Mucosa of descending colon (tissue), 3 donors: ENCODE measurements around the gene DPPA3. TPM values are rescaled to one million over a fixed set of nuclear protein-coding genes. Genes with fewer than 3 reads are reported as not detected.
"Not testable (repeated sequence)": the region's sequence is repeated elsewhere in the genome, so short reads cannot be mapped to it uniquely, and the experiment has no call there.

Experiments
- ATAC-seq: fragments of 200-7000 bp; cut with Tn5 transposase; one replicate; pipeline ENCODE4 v1.9.1; 2020; ENCODE audit warnings: mild to moderate bottlenecking, moderate library complexity
- DNase-seq, 3 donors: peaks; one replicate each; pipeline ENCODE4 v3.0.0-alpha.2; 2020
- H3K36me3 ChIP-seq: fragments of 200-600 bp; one replicate; pipeline ENCODE4 v1.8.0; 2021; ENCODE audit warnings: low read depth, mild to moderate bottlenecking
- H3K4me1 ChIP-seq: fragments of 200-600 bp; one replicate; pipeline ENCODE4 v1.8.0; 2021; ENCODE audit warnings: low read depth, mild to moderate bottlenecking
- H3K4me3 ChIP-seq: fragments of 200-600 bp; one replicate; pipeline ENCODE4 v1.8.0; 2021; ENCODE audit warnings: mild to moderate bottlenecking
- H3K9me3 ChIP-seq: fragments of 200-600 bp; one replicate; pipeline ENCODE4 v1.8.0; 2021; ENCODE audit warnings: mild to moderate bottlenecking
- CTCF ChIP-seq: fragments of 200-600 bp; IDR thresholded peaks from one replicate; pipeline ENCODE4 v1.8.0; 2022; ENCODE audit warnings: antibody characterized with exemption, mild to moderate bottlenecking
- intact Hi-C, 2 donors: fragments of 100-400 bp; cut with DNase I in 1 of 2; cut with micrococcal nuclease in 1 of 2; formaldehyde crosslinking; loops; one replicate each; pipeline versions ENCODE4 v1.11.0 to v1.11.1; 2022; cut with DNase I, micrococcal nuclease
- long read RNA-seq, 2 donors: library from polyadenylated mRNA; unstranded; transcript quantifications; one replicate each; pipeline ENCODE4 v2.0.0, GENCODE V29; 2019 to 2021
- total RNA-seq, 3 donors: library from RNA; stranded (reverse); fragmentation: NEBNext Ultra II Directional in 2 of 3; extraction: Animal tissue kit (Norgen Biotek cat#: 25700) in 2 of 3; gene quantifications; one replicate each; pipeline versions ENCODE4 v1.2.1 to v1.2.4, GENCODE V29; 2021 to 2023
- donor health status: DM: no; HTN: no; CAD: no; lungs with moderate emphysema.
- donor health status: DM: no; HTN: no; CAD: no.
- donor health status: DM: no; HTN: yes; CAD: no.

Gene DPPA3
- not detected for total RNA-seq
- long read RNA-seq, donor 1, result 0 reads
- long read RNA-seq, donor 2, result 0 reads

- DNase-seq (no peak), ATAC-seq (no peak)
- Histone ChIP-seq H3K4me1 (no peaks in the 10 kb centered on the region), H3K9me3 (no peaks in the 10 kb centered on the region), H3K4me3 (no peak within 1 kb of the TSS), H3K36me3 (no peaks in the 10 kb centered on the region)
- intact Hi-C loops, result no loop called here
- TF ChIP-seq CTCF, result no peak
Measured at GRCh38 chr12:7711133-7711532, at the start of gene DPPA3. TSS of gene DPPA3 (plus strand) at chr12:7711433. CDS start at chr12:7711571, 138 bp downstream.

- Histone ChIP-seq H3K9me3 (no peaks in the 10 kb centered on the region), H3K4me3 (no peak overlapping the region), H3K4me1 (no peaks in the 10 kb centered on the region), H3K36me3 (no peaks in the 10 kb centered on the region)
- no peak for ATAC-seq
- no peak for DNase-seq
- intact Hi-C loops, result no loop called here
- no peak for TF ChIP-seq CTCF
Measured at GRCh38 chr12:7661741-7662140, 49.5 kb upstream of the DPPA3 start.

DNA sequence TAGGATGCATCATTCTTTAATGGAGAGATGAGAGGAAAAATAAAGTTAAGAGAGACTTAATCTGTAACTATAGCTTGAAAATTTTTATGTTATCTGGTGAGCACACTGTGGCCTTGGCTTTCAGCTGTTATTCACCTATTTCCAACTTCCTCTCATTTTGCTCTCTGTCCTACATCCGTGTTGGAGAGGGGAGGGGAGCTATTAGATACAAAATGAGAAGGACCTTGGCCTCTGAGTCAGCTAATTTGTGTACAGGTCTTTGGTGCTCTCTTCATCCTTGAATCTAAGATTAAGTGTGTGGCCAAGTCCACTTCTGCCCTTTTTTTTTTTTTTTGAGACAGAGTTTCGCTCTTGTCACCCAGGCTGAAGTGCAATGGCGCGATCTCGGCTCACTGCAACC, 44.6 kb upstream of the DPPA3 start:
- DNase-seq (peak in 1 of 3 donors; percentile 8), ATAC-seq (peak; percentile 84)
- intact Hi-C loops, result no loop called here

GRCh38 chr12:7667125-7667524, 44.1 kb upstream of the DPPA3 start:
- peak; percentile 22 for ATAC-seq
- intact Hi-C loops, result no loop called here
- Histone ChIP-seq H3K4me3 (no peak overlapping the region), H3K4me1 (no peaks in the 10 kb centered on the region), H3K9me3 (no peaks in the 10 kb centered on the region), H3K36me3 (no peaks in the 10 kb centered on the region)
- no peak for DNase-seq
- TF ChIP-seq CTCF, result no peak

More for the DNA sequence above, 44.6 kb upstream of the DPPA3 start:
- Histone ChIP-seq H3K36me3 (no peaks in the 10 kb centered on the region), H3K4me3 (no peak overlapping the region), H3K4me1 (no peaks in the 10 kb centered on the region), H3K9me3 (no peaks in the 10 kb centered on the region)
- TF ChIP-seq CTCF, result no peak

DNA sequence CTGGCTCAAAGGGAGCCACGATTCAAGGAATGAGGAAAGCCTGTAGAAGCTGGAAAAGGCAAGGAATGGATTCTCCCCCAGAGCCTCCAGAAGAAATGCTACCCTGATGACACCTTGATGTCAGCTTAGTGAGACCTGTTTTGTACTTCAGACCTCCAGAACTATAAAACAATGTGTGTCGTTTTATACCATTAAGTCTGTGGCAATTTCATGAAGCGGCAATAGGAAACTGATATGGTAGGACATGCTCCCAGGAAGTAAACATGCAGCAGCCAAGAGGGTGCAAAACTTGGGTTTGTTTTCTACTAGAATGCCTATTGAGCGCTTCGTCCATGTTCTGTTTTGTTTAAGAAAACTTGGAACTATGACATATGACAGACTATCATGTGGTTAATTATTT, 43.1 kb upstream of the DPPA3 start:
- no peak for DNase-seq
- ATAC-seq, result no peak
- Histone ChIP-seq H3K36me3 (no peaks in the 10 kb centered on the region), H3K4me1 (no peaks in the 10 kb centered on the region), H3K4me3 (no peak overlapping the region), H3K9me3 (no peaks in the 10 kb centered on the region)
- intact Hi-C loops, result no loop called here
- TF ChIP-seq CTCF, result no peak

DNA sequence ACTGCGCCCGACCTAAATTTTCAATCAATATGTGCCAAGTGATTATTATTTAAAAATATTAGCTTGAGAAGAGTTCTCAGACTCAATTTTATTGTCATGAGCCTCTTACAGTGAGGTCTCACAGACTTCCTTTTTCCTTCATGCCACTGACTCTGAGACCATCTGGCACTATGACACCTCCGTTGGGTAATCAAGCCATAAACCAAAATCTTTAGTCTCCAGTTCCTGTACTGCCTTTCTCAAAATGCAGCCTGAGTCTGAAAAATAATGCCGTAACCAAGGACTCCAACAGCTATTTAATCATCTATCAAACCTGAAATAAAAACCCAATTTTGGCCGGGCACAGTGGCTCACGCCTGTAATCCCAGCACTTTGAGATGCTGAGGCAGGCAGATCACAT, 35.8 kb upstream of the DPPA3 start:
- peak; percentile 56 for ATAC-seq
- intact Hi-C loops, H3K36me3 ChIP-seq: not testable (repeated sequence)

GRCh38 chr12:7677432-7677888, 33.8 kb upstream of the DPPA3 start:
- ATAC-seq, H3K9me3 ChIP-seq, DNase-seq, H3K4me3 ChIP-seq, H3K4me1 ChIP-seq, H3K36me3 ChIP-seq, intact Hi-C loops: not testable (repeated sequence)

More for the DNA sequence above, 35.8 kb upstream of the DPPA3 start:
- not testable (repeated sequence) for H3K4me3 ChIP-seq, DNase-seq, H3K9me3 ChIP-seq, H3K4me1 ChIP-seq
